CD4-positive, alpha-beta T cell (primary cell): Measurements from ENCODE around the gene HYAL1. TPM values are rescaled to one million over a fixed set of nuclear protein-coding genes. Genes with fewer than 3 reads are reported as not detected.
A peak's percentile ranks its signal among the peaks of the same experiment; 100 is the strongest.

Experiments
- ATAC-seq: fragments of 200-7000 bp; cut with Tn5 transposase; one replicate; pipeline ENCODE4 v1.10.0; 2022; ENCODE audit warnings: mild to moderate bottlenecking; ENCODE audit not compliant: poor library complexity
- CTCF ChIA-PET: fragments of 350-600 bp; sonication (Branson Sonifier 250); formaldehyde crosslinking; loops from one replicate; lab custom pipeline; 2021; ENCODE audit warnings: antibody characterized with exemption, inconsistent platforms; lab: Charles Lee
- POLR2A ChIA-PET: fragments of 350-600 bp; sonication (Branson Sonifier 250); formaldehyde crosslinking; loops from one replicate; lab custom pipeline; 2021; ENCODE audit warnings: antibody characterized with exemption, inconsistent platforms; lab: Charles Lee
- DNase-seq, 14 experiments: peaks; one replicate each; pipeline ENCODE4 v3.0.0-alpha.2; 2013 to 2020; ENCODE audit warnings: mixed read lengths in 2 of 14
- H3K27ac ChIP-seq, 2 donors: one replicate each; pipeline versions ENCODE4 v1.5.1 to v1.7.0; 2013; ENCODE audit warnings: low read length in 2 of 2, low read depth in 1 of 2, mild to moderate bottlenecking in 1 of 2
- H3K27me3 ChIP-seq, 2 experiments: 1 replicate in 1 of 2; 2 replicates in 1 of 2; pipeline versions ENCODE4 v1.6.1 to v1.7.0; 2013; ENCODE audit warnings: low read length in 2 of 2, control low read depth in 1 of 2, mild to moderate bottlenecking in 1 of 2, moderate library complexity in 1 of 2; ENCODE audit not compliant: insufficient read depth in 2 of 2, control insufficient read depth in 1 of 2
- H3K36me3 ChIP-seq: one replicate; pipeline ENCODE4 v1.6.1; 2013; ENCODE audit warnings: low read length, control low read depth; ENCODE audit not compliant: insufficient read depth
- H3K4me1 ChIP-seq: one replicate; pipeline ENCODE4 v1.6.1; 2013; ENCODE audit warnings: low read length, control low read depth; ENCODE audit not compliant: insufficient read depth
- H3K4me3 ChIP-seq: one replicate; pipeline ENCODE4 v1.5.1; 2013; ENCODE audit warnings: mild to moderate bottlenecking, low read length, moderate library complexity
- H3K9me3 ChIP-seq, 2 experiments: 1 replicate in 1 of 2; 2 replicates in 1 of 2; pipeline versions ENCODE4 v1.6.1 to v1.7.0; 2013; ENCODE audit warnings: low read length in 2 of 2, mild to moderate bottlenecking in 2 of 2, control low read depth in 1 of 2, moderate library complexity in 1 of 2; ENCODE audit not compliant: control insufficient read depth in 1 of 2, insufficient read depth in 1 of 2
- H3K27ac Mint-ChIP-seq: one replicate; pipeline ENCODE4 v1.8.0; 2020; ENCODE audit warnings: mixed read lengths
- H3K27me3 Mint-ChIP-seq: one replicate; pipeline ENCODE4 v1.8.0; 2021; ENCODE audit warnings: mixed read lengths
- H3K36me3 Mint-ChIP-seq: one replicate; pipeline ENCODE4 v1.8.0; 2021; ENCODE audit warnings: low read depth, mixed read lengths
- H3K4me1 Mint-ChIP-seq: one replicate; pipeline ENCODE4 v1.8.0; 2021; ENCODE audit warnings: low read depth, mixed read lengths
- H3K4me3 Mint-ChIP-seq: one replicate; pipeline ENCODE4 v1.8.0; 2020; ENCODE audit warnings: mild to moderate bottlenecking, mixed read lengths
- H3K9me3 Mint-ChIP-seq: one replicate; pipeline ENCODE4 v1.8.0; 2020; ENCODE audit warnings: mixed read lengths
- intact Hi-C, 2 experiments: fragments of 100-400 bp; cut with DNase I in 1 of 2; cut with micrococcal nuclease in 1 of 2; formaldehyde crosslinking; loops; one replicate each; pipeline versions ENCODE4 v1.15.1 to v1.9.0; 2023 to 2025; cut with DNase I, micrococcal nuclease
- total RNA-seq, 174 experiments: library from RNA in 2 of 174; stranded (reverse) in 2 of 174; gene quantifications; one replicate each; pipeline ENCODE4 v1.2.3 and lab custom pipeline; 2021 to 2026
- TF ChIP-seq, protein P1 (sequence below): fragments of 200-600 bp; IDR thresholded peaks from one replicate; pipeline ENCODE4 v1.8.0; 2022; ENCODE audit warnings: antibody characterized with exemption, mild to moderate bottlenecking

The HYAL1 gene
- total RNA-seq, 2 experiments from 2014 or later = 0.38 TPM; not detected in 1

GRCh38 chr3:50299929-50300680 is 3.3 kb downstream of the HYAL1 start:
- Mint-ChIP-seq H3K27ac (peak overlapping the region; percentile 99), H3K27me3 (no peaks in the 10 kb centered on the region), H3K4me3 (peak overlapping the region; percentile 99), H3K4me1 (peaks cover 30% of the 10 kb centered on the region), H3K36me3 (peaks cover 7% of the 10 kb centered on the region), H3K9me3 (no peaks in the 10 kb centered on the region)
- ChIA-PET CTCF (interaction anchor here (0.8 to 2.9 kb wide), 9 partner anchors 22 to 291 kb away, joined by 3 to 18 read pairs (median 7); partner anchors contain the start of gene TMEM115), POLR2A (interaction anchor here (0.9 to 3.4 kb wide), 19 partner anchors 15 to 371 kb away, joined by 3 to 54 read pairs (median 9); partner anchors contain the start of genes CYB561D2, GNAI2, MON1A and NPRL2)
- TF ChIP-seq, protein P1, sequence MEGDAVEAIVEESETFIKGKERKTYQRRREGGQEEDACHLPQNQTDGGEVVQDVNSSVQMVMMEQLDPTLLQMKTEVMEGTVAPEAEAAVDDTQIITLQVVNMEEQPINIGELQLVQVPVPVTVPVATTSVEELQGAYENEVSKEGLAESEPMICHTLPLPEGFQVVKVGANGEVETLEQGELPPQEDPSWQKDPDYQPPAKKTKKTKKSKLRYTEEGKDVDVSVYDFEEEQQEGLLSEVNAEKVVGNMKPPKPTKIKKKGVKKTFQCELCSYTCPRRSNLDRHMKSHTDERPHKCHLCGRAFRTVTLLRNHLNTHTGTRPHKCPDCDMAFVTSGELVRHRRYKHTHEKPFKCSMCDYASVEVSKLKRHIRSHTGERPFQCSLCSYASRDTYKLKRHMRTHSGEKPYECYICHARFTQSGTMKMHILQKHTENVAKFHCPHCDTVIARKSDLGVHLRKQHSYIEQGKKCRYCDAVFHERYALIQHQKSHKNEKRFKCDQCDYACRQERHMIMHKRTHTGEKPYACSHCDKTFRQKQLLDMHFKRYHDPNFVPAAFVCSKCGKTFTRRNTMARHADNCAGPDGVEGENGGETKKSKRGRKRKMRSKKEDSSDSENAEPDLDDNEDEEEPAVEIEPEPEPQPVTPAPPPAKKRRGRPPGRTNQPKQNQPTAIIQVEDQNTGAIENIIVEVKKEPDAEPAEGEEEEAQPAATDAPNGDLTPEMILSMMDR = no peak
- Histone ChIP-seq H3K27ac (peak overlapping the region; percentile 89 to 94), H3K36me3 (no peaks in the 10 kb centered on the region), H3K9me3 (no peaks in the 10 kb centered on the region), H3K4me1 (peaks cover 31% of the 10 kb centered on the region), H3K27me3 (no peaks in the 10 kb centered on the region), H3K4me3 (peak overlapping the region; percentile 82)
- intact Hi-C loops = loop anchor here (1.0 to 5.0 kb wide), 6 partner anchors 21 to 888 kb away; partner anchors contain the start of genes GNAI2 (in 1 of the 2), RHOA (in 1 of the 2), TCTA (in 1 of the 2) and TMEM115 (in 1 of the 2)
- ATAC-seq (no peak), DNase-seq (peak in 3 of 14 experiments; percentile 28 to 65 (median 55))

DNA sequence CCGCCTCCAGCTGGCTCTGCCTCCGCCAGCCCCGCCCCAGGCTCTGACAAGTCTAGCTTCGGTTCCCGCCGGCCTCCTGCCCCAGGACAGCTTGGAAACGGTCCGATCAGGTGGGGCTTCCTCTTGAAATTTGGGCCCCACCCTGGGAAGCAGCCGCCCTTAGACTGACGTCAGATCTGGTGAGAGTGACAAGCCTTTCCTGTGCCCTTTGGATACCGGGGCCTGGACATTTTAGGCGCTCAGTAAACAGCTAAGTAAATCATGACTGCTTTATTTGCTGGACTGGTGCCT is 3.8 kb downstream of the HYAL1 start:
- ATAC-seq (no peak), DNase-seq (no peak)
- peak overlapping the region; percentile 89 to 94 for H3K27ac ChIP-seq
- Mint-ChIP-seq H3K27me3 (no peaks in the 10 kb centered on the region), H3K27ac (peak overlapping the region; percentile 99), H3K36me3 (peaks cover 7% of the 10 kb centered on the region), H3K4me3 (peak overlapping the region; percentile 99), H3K9me3 (no peaks in the 10 kb centered on the region), H3K4me1 (peaks cover 30% of the 10 kb centered on the region)
- H3K9me3 ChIP-seq = no peaks in the 10 kb centered on the region
- peaks cover 31% of the 10 kb centered on the region for H3K4me1 ChIP-seq
- TF ChIP-seq, protein P1 = no peak
- intact Hi-C loops = loop anchor here (1.0 to 5.0 kb wide), 6 partner anchors 21 to 887 kb away; partner anchors contain the start of genes GNAI2 (in 1 of the 2), RHOA (in 1 of the 2), TCTA (in 1 of the 2) and TMEM115 (in 1 of the 2)
- H3K36me3 ChIP-seq = no peaks in the 10 kb centered on the region
- peak overlapping the region; percentile 82 for H3K4me3 ChIP-seq
- ChIA-PET CTCF (interaction anchor here (0.8 to 2.9 kb wide), 9 partner anchors 22 to 292 kb away, joined by 3 to 18 read pairs (median 7); partner anchors contain the start of gene TMEM115), POLR2A (interaction anchor here (0.9 to 3.4 kb wide), 20 partner anchors 16 to 370 kb away, joined by 3 to 54 read pairs (median 8); partner anchors contain the start of genes CYB561D2, GNAI2, MON1A and NPRL2)
- no peaks in the 10 kb centered on the region for H3K27me3 ChIP-seq

GRCh38 chr3:50298836-50299637 is 4.3 kb downstream of the HYAL1 start, which contains the start of the genes HYAL3 and NAA80:
Gene HYAL3 (minus strand): TSS chr3:50299405. CDS start chr3:50295602, 3,803 bp downstream.
Gene NAA80 (minus strand): TSS chr3:50299405. CDS start chr3:50297463, 1,942 bp downstream.
- Histone ChIP-seq H3K27ac (peak within 1 kb of the TSS; percentile 89 to 94), H3K27me3 (no peaks in the 10 kb centered on the region), H3K4me3 (peak within 1 kb of the TSS; percentile 82), H3K36me3 (no peaks in the 10 kb centered on the region), H3K4me1 (peaks cover 31% of the 10 kb centered on the region), H3K9me3 (no peaks in the 10 kb centered on the region)
- POLR2A ChIA-PET = interaction anchor here (0.7 to 3.4 kb wide), 22 partner anchors 14 to 370 kb away, joined by 3 to 54 read pairs (median 6); partner anchors contain the start of genes CYB561D2, GNAI2, MON1A and NPRL2
- no peaks in the 10 kb centered on the region for H3K9me3 Mint-ChIP-seq
- H3K4me1 Mint-ChIP-seq = peaks cover 30% of the 10 kb centered on the region
- CTCF ChIA-PET = interaction anchor here (0.8 to 2.9 kb wide), 11 partner anchors 21 to 292 kb away, joined by 3 to 18 read pairs (median 4); partner anchors contain the start of gene TMEM115
- no peaks in the 10 kb centered on the region for H3K27me3 Mint-ChIP-seq
- intact Hi-C loops = loop anchor here (1.0 to 5.0 kb wide), 7 partner anchors 22 to 887 kb away; partner anchors contain the start of genes GNAI2 (in 1 of the 2), RHOA (in 1 of the 2), TCTA (in 1 of the 2) and TMEM115 (in 1 of the 2)
- H3K27ac Mint-ChIP-seq = peak within 1 kb of the TSS; percentile 99
- H3K36me3 Mint-ChIP-seq = peaks cover 7% of the 10 kb centered on the region
- peak; percentile 83 for ATAC-seq
- DNase-seq = peak; percentile 98 to 100 (median 99)
- TF ChIP-seq, protein P1 = peak; percentile 56
- H3K4me3 Mint-ChIP-seq = peak within 1 kb of the TSS; percentile 99
